GM23248 (cell line): ENCODE measurements around the gene VWA8. TPM values are rescaled to one million over a fixed set of nuclear protein-coding genes. Genes with fewer than 3 reads are reported as not detected.

Experiments used
- DNase-seq: peaks from one replicate; pipeline ENCODE4 v3.0.0-alpha.2; 2015
- H2AFZ ChIP-seq: fragments of 200-600 bp; sonication (generic); 2 replicates; pipeline ENCODE4 v1.6.1; 2016; ENCODE audit warnings: antibody characterized with exemption
- H3F3A ChIP-seq: fragments of 200-600 bp; sonication (generic); 2 replicates; pipeline ENCODE4 v1.6.1; 2016; ENCODE audit warnings: mild to moderate bottlenecking, antibody characterized with exemption, mixed run types; ENCODE audit not compliant: insufficient read depth
- H3K27ac ChIP-seq: fragments of 200-600 bp; sonication (generic); 2 replicates; pipeline ENCODE4 v1.5.1; 2016; ENCODE audit warnings: mild to moderate bottlenecking
- H3K27me3 ChIP-seq: fragments of 200-600 bp; sonication (generic); replicated peaks from 2 replicates; pipeline ENCODE4 v1.6.1; 2016; ENCODE audit warnings: mild to moderate bottlenecking; ENCODE audit not compliant: insufficient read depth
- H3K36me3 ChIP-seq: fragments of 200-600 bp; sonication (generic); 2 replicates; pipeline ENCODE4 v1.6.1; 2016; ENCODE audit warnings: low read depth, mild to moderate bottlenecking
- H3K4me1 ChIP-seq: fragments of 200-600 bp; sonication (generic); 2 replicates; pipeline ENCODE4 v1.6.1; 2016; ENCODE audit warnings: mild to moderate bottlenecking; ENCODE audit not compliant: insufficient read depth
- H3K4me2 ChIP-seq: fragments of 200-600 bp; sonication (generic); one replicate; pipeline ENCODE4 v1.6.1; 2016; ENCODE audit warnings: mild to moderate bottlenecking; ENCODE audit not compliant: unreplicated experiment
- H3K4me3 ChIP-seq: fragments of 200-600 bp; sonication (generic); 2 replicates; pipeline ENCODE4 v1.5.1; 2016; ENCODE audit warnings: mild to moderate bottlenecking
- H3K79me2 ChIP-seq: fragments of 200-600 bp; sonication (generic); 2 replicates; pipeline ENCODE4 v1.6.1; 2016; ENCODE audit warnings: mild to moderate bottlenecking; ENCODE audit not compliant: insufficient read depth
- H3K9ac ChIP-seq: fragments of 200-600 bp; sonication (generic); 2 replicates; pipeline ENCODE4 v1.6.1; 2016; ENCODE audit warnings: mild to moderate bottlenecking
- H3K9me2 ChIP-seq: fragments of 200-600 bp; sonication (generic); 2 replicates; pipeline ENCODE4 v1.6.1; 2016; ENCODE audit warnings: mixed run types, mild to moderate bottlenecking, moderate library complexity; ENCODE audit not compliant: insufficient read depth
- H3K9me3 ChIP-seq: fragments of 200-600 bp; sonication (generic); one replicate; pipeline ENCODE4 v1.6.1; 2017; ENCODE audit warnings: low read depth
- H4K20me1 ChIP-seq: fragments of 200-600 bp; sonication (generic); 2 replicates; pipeline ENCODE4 v1.6.0; 2016; ENCODE audit not compliant: insufficient read depth
- EZH2 ChIP-seq: fragments of 200-600 bp; sonication (generic); IDR thresholded peaks from 2 replicates; pipeline ENCODE4 v1.6.1; 2018; ENCODE audit warnings: antibody characterized with exemption, mild to moderate bottlenecking; ENCODE audit not compliant: insufficient read depth, poor library complexity, severe bottlenecking
- EZH2phosphoT487 ChIP-seq: fragments of 200-600 bp; sonication (generic); IDR thresholded peaks from 2 replicates; pipeline ENCODE4 v1.6.1; 2018; ENCODE audit warnings: antibody characterized with exemption, moderate library complexity, mild to moderate bottlenecking, low read depth; ENCODE audit not compliant: insufficient read depth
- WGBS, 2 experiments: methylation state at CpG; one replicate each; pipeline ENCODE4 v1.1.6; 2015 to 2017; ENCODE audit warnings: low lambda C conversion rate in 2 of 2, low coverage in 1 of 2; ENCODE audit errors: missing lambda C conversion rate in 2 of 2; 5-methylcytosine and 5-hydroxymethylcytosine counted together
- in situ Hi-C: fragments of 300-500 bp; cut with MboI; formaldehyde crosslinking; loops from 2 replicates; pipeline ENCODE4 v1.15.0; 2020
- polyA plus RNA-seq: library from polyadenylated mRNA; unstranded; fragments of >200 nt; fragmentation: Nextera tagmentation; extraction: Ambion mirVana; gene quantifications from 2 replicates; pipeline ENCODE4 v1.2.1, GENCODE V29; 2016
- total RNA-seq: library from RNA; depleted of rRNA; stranded (reverse); fragments of >200 nt; shearing (Covaris generic); gene quantifications from 2 replicates; pipeline ENCODE4 v1.2.3, GENCODE V29; 2014

VWA8 gene
- total and polyA plus RNA-seq, 2 experiments from 2014 or later = 3.9 to 10.1 TPM

DNA sequence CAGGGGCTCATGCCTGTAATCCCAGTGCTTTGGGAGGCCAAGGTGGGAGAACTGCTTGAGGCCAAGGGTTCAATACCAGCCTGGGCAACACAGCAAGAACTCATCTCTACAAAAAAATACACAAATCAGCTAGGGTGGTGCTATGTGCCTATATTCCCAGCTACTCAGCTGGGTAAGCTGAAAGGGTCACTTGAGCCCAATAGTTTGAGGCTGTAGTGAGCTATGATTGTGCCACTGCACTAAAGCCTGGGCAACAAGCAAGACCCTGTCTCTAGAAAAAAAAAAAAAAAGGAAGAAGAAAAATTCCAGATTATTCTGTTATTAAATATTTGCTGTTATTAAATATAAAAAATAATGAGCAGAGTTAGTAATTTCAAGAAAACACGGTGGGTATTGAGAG, 372.5 kb downstream of the VWA8 start:
- Histone ChIP-seq H3K27ac (peak overlapping the region; percentile 74), H3K9me3 (no peaks in the 10 kb centered on the region), H3K9ac (peak overlapping the region; percentile 48), H3K4me1 (peaks cover 16% of the 10 kb centered on the region), H3K4me3 (no peak overlapping the region), H2AFZ (no peak overlapping the region), H3K4me2 (peak overlapping the region; percentile 2), H3K9me2 (no peaks in the 10 kb centered on the region), H4K20me1 (no peaks in the 10 kb centered on the region), H3K36me3 (no peaks in the 10 kb centered on the region), H3K79me2 (no peaks in the 10 kb centered on the region), H3K27me3 (no peaks in the 10 kb centered on the region), H3F3A (0 out of 2 replicates have a peak, but pooled peaks cover 4% of the 10 kb centered on the region)
- DNase-seq = no peak
- WGBS, 2 experiments = 0 to 3% methylated on average over 1 of the region's 1 CpG
- in situ Hi-C loops = no loop called here
- TF ChIP-seq EZH2phosphoT487 (no peak), EZH2 (no peak)

DNA sequence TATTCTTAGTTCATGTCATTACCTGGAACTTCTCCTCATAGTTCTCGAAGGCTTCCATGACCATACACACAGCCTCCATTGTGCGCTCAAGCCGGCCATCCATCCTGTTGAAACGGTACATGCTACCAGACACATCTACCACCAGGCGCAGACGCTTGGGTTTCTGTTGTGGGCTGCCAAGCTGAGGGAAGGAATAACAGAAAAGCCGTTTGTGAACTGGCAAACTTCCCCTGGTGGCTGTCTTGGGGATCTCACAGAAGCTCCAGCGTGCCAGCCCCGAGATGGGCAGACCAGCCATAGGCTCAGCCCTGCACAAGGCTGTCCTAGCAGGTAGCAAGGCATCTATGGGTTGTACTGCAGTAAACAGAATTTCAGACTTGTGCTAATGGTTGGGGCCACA, 373.4 kb downstream of the VWA8 start:
- no peaks in the 10 kb centered on the region for H3K79me2 ChIP-seq
- no peak for DNase-seq
- H3K4me1 ChIP-seq = peaks cover 16% of the 10 kb centered on the region
- no peaks in the 10 kb centered on the region for H3K36me3 ChIP-seq
- H3K27ac ChIP-seq = no peak overlapping the region
- in situ Hi-C loops = no loop called here
- no peak overlapping the region for H3K4me3 ChIP-seq
- H3F3A ChIP-seq = 0 out of 2 replicates have a peak, but pooled peaks cover 4% of the 10 kb centered on the region
- no peak overlapping the region for H3K9ac ChIP-seq
- TF ChIP-seq EZH2phosphoT487 = no peak
- TF ChIP-seq EZH2 = no peak
- no peaks in the 10 kb centered on the region for H3K9me2 ChIP-seq
- H2AFZ ChIP-seq = no peak overlapping the region
- H3K27me3 ChIP-seq = no peaks in the 10 kb centered on the region
- WGBS, 2 experiments = 96 to 97% methylated on average over 9 of the region's 9 CpGs
- no peaks in the 10 kb centered on the region for H4K20me1 ChIP-seq
- H3K4me2 ChIP-seq = no peak overlapping the region
- H3K9me3 ChIP-seq = no peaks in the 10 kb centered on the region

DNA sequence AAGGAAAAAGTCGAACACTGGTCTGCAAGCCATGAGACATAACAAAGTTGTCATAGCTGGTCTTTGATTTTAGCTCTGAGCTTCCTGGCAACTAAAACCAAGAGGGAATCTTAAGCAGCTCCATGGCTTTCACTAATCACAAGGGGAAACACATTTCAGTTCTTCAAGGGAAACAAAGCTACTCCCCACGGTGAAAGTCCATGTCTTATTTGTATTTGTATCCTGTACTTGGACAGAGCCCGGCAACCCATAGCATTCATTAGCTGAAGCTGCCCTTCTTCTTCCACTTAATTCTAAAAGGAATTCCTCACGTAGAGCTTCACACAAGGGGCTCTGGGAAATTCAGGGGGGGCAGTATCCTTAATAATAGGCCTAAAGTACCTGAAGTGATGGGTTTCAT, 374.7 kb downstream of the VWA8 start:
- WGBS, 2 experiments = 96 to 99% methylated on average over 4 of the region's 4 CpGs
- H3K9ac ChIP-seq = no peak overlapping the region
- no peak overlapping the region for H3K27ac ChIP-seq
- no peaks in the 10 kb centered on the region for H3K9me2 ChIP-seq
- in situ Hi-C loops = no loop called here
- 0 out of 2 replicates have a peak, but pooled peaks cover 4% of the 10 kb centered on the region for H3F3A ChIP-seq
- H3K79me2 ChIP-seq = no peaks in the 10 kb centered on the region
- H4K20me1 ChIP-seq = no peaks in the 10 kb centered on the region
- peaks cover 16% of the 10 kb centered on the region for H3K4me1 ChIP-seq
- H3K36me3 ChIP-seq = no peaks in the 10 kb centered on the region
- DNase-seq = no peak
- H3K4me3 ChIP-seq = no peak overlapping the region
- no peaks in the 10 kb centered on the region for H3K27me3 ChIP-seq
- H3K4me2 ChIP-seq = no peak overlapping the region
- no peak overlapping the region for H2AFZ ChIP-seq
- TF ChIP-seq EZH2 (no peak), EZH2phosphoT487 (no peak)
- H3K9me3 ChIP-seq = no peaks in the 10 kb centered on the region

DNA sequence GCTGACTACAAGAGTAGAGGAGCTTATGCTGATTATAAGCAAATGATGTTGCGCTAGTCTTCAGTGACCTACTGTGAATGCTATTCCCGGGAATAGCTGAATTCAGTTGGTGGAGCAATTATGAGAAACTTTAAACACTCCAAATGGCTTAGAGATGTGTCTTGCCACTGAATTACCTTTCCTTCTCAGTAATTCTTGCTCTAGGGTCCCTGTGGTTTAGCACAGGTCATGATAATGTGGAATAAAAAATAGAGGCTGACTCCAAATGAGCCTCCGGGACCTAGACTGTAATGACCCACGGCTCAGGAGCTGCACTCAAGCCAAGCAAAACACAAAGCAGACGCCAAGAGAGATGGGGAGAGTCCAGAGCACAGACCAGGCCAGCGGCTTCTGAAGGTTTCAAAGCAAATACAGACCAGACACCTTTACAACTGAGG, 378.9 kb downstream of the VWA8 start:
- 0 out of 2 replicates have a peak, but pooled peaks cover 6% of the 10 kb centered on the region for H3F3A ChIP-seq
- DNase-seq = no peak

DNA sequence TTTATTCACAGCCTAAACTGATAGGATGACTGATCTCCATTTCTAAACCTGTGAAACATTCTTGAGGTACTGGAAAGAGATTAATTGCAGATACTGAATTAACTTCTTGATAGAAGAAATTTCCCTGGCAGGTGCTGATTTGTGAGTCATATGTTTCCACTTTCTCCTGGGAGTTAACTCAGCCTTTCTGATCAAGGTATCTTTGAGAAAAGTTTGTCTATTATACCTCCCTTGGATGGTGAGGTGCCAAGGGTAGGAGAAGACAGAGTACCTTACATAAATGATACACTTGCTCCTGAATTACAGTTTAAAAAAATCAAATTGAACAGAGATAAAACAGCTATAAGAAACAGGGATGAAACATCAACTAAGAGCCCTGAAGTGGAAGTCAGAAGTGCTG, 380.6 kb downstream of the VWA8 start:
- Histone ChIP-seq H3F3A (peaks cover 17% of the 10 kb centered on the region; the same call in 1 of the 2 replicates), H3K36me3 (0 out of 2 replicates have a peak, but pooled peaks cover 3% of the 10 kb centered on the region), H4K20me1 (no peaks in the 10 kb centered on the region), H2AFZ (no peak overlapping the region), H3K4me3 (no peak overlapping the region), H3K9me2 (no peaks in the 10 kb centered on the region), H3K4me2 (no peak overlapping the region), H3K9ac (no peak overlapping the region), H3K9me3 (no peaks in the 10 kb centered on the region), H3K4me1 (0 out of 2 replicates have a peak, but pooled peaks cover 7% of the 10 kb centered on the region), H3K27ac (no peak overlapping the region), H3K79me2 (no peaks in the 10 kb centered on the region), H3K27me3 (no peaks in the 10 kb centered on the region)
- DNase-seq = no peak
- in situ Hi-C loops = no loop called here
- TF ChIP-seq EZH2phosphoT487 (no peak), EZH2 (no peak)

More for the DNA sequence above, 378.9 kb downstream of the VWA8 start:
- Histone ChIP-seq H3K9ac (no peak overlapping the region), H4K20me1 (no peaks in the 10 kb centered on the region), H3K27ac (no peak overlapping the region), H3K4me1 (0 out of 2 replicates have a peak, but pooled peaks cover 4% of the 10 kb centered on the region), H3K36me3 (0 out of 2 replicates have a peak, but pooled peaks cover 3% of the 10 kb centered on the region), H3K27me3 (no peaks in the 10 kb centered on the region), H2AFZ (no peak overlapping the region), H3K4me2 (no peak overlapping the region), H3K4me3 (no peak overlapping the region), H3K79me2 (no peaks in the 10 kb centered on the region), H3K9me2 (no peaks in the 10 kb centered on the region), H3K9me3 (no peaks in the 10 kb centered on the region)
- 60 to 68% methylated on average over 6 of the region's 6 CpGs for WGBS, 2 experiments
- TF ChIP-seq EZH2 (no peak), EZH2phosphoT487 (no peak)
- in situ Hi-C loops = no loop called here
